ENCODE measurements around the gene CLEC4F. TPM values are rescaled to one million over a fixed set of nuclear protein-coding genes. Genes with fewer than 3 reads are reported as not detected.

The CLEC4F gene
- total and polyA plus RNA-seq, 8 donors = 0.12 to 0.56 (median 0.21) TPM; not detected in 2

DNA sequence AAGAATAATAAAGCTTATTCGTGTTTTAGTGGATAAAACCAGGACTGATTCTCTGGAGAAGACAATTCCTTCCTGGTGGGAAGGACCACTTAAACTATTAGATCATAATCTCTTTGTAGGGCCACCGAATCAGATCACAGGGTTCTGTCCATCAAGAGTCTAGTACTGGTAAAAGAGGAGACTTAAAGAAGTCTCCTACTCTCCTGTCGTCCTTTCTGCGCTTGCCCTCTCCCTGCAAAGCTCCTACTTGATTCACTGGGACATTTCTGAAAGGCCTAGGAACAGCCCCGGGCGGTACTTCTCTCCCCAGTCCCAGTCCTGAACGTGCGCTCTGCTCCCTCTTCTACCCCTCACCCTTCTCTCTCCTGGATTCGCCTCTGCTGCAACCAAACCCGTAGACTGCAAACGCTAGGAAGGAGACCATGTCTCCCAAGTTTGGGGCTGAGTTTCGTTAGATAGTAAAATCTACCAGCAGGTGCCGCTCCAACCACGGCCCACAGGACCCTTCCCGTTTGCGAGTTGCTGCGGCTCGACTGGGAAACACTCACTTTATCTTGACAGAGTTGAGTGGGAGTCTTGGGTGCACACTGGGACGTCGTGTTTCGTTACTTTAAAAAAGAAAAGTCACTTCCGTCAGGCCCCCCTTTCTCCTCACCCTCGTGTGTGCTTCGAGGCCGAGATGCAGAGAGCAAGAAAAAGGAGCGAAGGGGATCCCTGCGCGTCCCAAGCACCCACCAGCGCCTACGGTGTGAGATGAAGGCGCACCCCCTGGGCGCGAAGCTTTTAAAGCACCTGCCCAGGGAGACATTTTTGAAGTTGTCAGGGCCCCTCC, 30.9 kb downstream of the CLEC4F start:
- Histone ChIP-seq H3K4me3 (peak overlapping the region in 3 of 4 donors; percentile 1 to 36 (median 15)), H3K27ac (no peak overlapping the region), H3K9me3 (no peaks in the 10 kb centered on the region), H3K36me3 (no peaks in the 10 kb centered on the region), H3K27me3 (peaks cover 0 to 17% (median 2%) of the 10 kb centered on the region in 4 donors), H3K4me1 (peaks cover 0 to 11% (median 0%) of the 10 kb centered on the region in 3 donors)
- FAIRE-seq (no peak), DNase-seq (peak; percentile 58 to 85 (median 71)), ATAC-seq (peak; percentile 88 to 95 (median 92))
- intact Hi-C loops (cut with DNase I) = loop anchor here in 1 of 3 donors (10.0 kb wide), 1 partner anchor 145 kb away; the partner anchor contains the start of gene ATP6V1B1
- TF ChIP-seq, protein P1, sequence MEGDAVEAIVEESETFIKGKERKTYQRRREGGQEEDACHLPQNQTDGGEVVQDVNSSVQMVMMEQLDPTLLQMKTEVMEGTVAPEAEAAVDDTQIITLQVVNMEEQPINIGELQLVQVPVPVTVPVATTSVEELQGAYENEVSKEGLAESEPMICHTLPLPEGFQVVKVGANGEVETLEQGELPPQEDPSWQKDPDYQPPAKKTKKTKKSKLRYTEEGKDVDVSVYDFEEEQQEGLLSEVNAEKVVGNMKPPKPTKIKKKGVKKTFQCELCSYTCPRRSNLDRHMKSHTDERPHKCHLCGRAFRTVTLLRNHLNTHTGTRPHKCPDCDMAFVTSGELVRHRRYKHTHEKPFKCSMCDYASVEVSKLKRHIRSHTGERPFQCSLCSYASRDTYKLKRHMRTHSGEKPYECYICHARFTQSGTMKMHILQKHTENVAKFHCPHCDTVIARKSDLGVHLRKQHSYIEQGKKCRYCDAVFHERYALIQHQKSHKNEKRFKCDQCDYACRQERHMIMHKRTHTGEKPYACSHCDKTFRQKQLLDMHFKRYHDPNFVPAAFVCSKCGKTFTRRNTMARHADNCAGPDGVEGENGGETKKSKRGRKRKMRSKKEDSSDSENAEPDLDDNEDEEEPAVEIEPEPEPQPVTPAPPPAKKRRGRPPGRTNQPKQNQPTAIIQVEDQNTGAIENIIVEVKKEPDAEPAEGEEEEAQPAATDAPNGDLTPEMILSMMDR (IDR thresholded peaks at IDR 0.05) = peak in 3 of 4 donors; percentile 7 to 52 (median 41)
- WGBS, 2 donors = 5 to 9% methylated on average over 33 of the region's 33 CpGs

DNA sequence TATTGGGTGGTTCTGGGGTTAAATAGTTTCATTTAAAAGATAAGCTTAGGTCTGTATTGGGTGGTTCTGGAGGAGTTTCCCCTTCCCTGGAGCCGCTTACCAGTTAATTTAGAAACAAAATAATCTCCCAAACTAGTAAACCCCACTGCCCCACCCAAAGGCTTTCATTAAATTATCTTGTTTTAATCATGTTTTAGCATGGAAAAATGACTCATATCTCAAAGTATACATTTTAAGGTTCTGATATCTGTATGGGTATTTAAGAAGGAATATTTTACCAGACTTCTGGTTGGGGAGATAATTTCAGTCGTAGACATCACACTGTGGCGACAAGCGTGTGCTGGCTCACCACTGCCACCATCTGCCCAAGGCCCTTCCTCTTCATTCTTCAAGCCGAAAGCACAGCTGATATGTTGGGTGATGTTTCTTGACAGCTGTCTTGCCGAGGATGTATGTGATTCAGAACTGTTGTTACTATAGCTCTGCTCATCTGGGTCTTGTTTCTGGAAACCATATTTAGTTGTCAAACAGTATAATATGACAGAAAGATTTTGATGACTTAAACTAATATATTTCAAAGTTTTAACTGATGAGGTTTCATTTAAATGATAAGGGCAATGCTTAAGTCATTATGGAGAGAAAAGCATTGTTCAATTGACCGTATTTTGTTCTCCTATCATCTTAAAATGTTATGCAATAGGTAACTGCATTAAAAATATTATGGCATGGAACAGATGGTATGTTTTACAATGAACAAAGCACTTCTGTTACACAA, 35.1 kb downstream of the CLEC4F start:
- WGBS, 2 donors = 15 to 17% methylated on average over 7 of the region's 7 CpGs
- DNase-seq (no peak), FAIRE-seq (no peak)

GRCh38 chr2:70784320-70784719, 36.1 kb downstream of the CLEC4F start:
- no peaks in the 10 kb centered on the region for H3K4me1 ChIP-seq
- no peak overlapping the region for H3K27ac ChIP-seq
- TF ChIP-seq, protein P1 (IDR thresholded peaks at IDR 0.05) = no peak
- H3K4me3 ChIP-seq = no peak overlapping the region
- DNase-seq = no peak
- no peaks in the 10 kb centered on the region for H3K9me3 ChIP-seq
- peaks cover 0 to 17% (median 0%) of the 10 kb centered on the region in 4 donors for H3K27me3 ChIP-seq
- no peak for ATAC-seq
- no peak for FAIRE-seq
- 70 to 83% methylated on average over 2 of the region's 2 CpGs for WGBS, 2 donors
- intact Hi-C loops (cut with DNase I) = loop anchor here in 1 of 3 donors (10.0 kb wide), 1 partner anchor 150 kb away; the partner anchor contains the start of gene ATP6V1B1
- H3K36me3 ChIP-seq = no peaks in the 10 kb centered on the region

More for the DNA sequence above, 35.1 kb downstream of the CLEC4F start:
- H3K27me3 ChIP-seq = peaks cover 0 to 17% (median under 1%) of the 10 kb centered on the region in 4 donors
- intact Hi-C loops (cut with DNase I) = loop anchor here in 1 of 3 donors (10.0 kb wide), 1 partner anchor 149 kb away; the partner anchor contains the start of gene ATP6V1B1
- peaks cover 0 to 3% (median 0%) of the 10 kb centered on the region in 3 donors for H3K4me1 ChIP-seq
- peak in 1 of 4 donors; percentile 39 for ATAC-seq
- H3K27ac ChIP-seq = no peak overlapping the region
- no peaks in the 10 kb centered on the region for H3K9me3 ChIP-seq
- TF ChIP-seq, protein P1 (IDR thresholded peaks at IDR 0.05) = no peak
- no peaks in the 10 kb centered on the region for H3K36me3 ChIP-seq
- no peak overlapping the region for H3K4me3 ChIP-seq

- WGBS, 2 donors = 73 to 86% methylated on average over 8 of the region's 8 CpGs
These were observed 40.4 kb downstream of the CLEC4F start for GRCh38 chr2:70779911-70780545.

More at GRCh38 chr2:70779911-70780545, 40.4 kb downstream of the CLEC4F start:
- no peak for ATAC-seq
- Histone ChIP-seq H3K36me3 (no peaks in the 10 kb centered on the region), H3K9me3 (no peaks in the 10 kb centered on the region), H3K4me3 (no peak overlapping the region), H3K4me1 (no peaks in the 10 kb centered on the region), H3K27ac (no peak overlapping the region), H3K27me3 (no peaks in the 10 kb centered on the region)
- intact Hi-C loops (cut with DNase I) = loop anchor here in 1 of 3 donors (10.0 kb wide), 1 partner anchor 155 kb away; the partner anchor contains the start of gene ATP6V1B1
- TF ChIP-seq, protein P1 (IDR thresholded peaks at IDR 0.05) = no peak
- no peak for FAIRE-seq
- DNase-seq = no peak
